HS-27A (cell line): ENCODE measurements around the gene CCDC13.

Source experiments
- DNase-seq: peaks from one replicate; pipeline ENCODE4 v3.0.0-alpha.2; 2012; ENCODE audit warnings: low read depth, missing footprints

CCDC13 gene

GRCh38 chr3:42799376-42799775 lies 26.3 kb upstream of the CCDC13 start:
- DNase-seq = no peak

GRCh38 chr3:42796332-42796885 lies 23.4 kb upstream of the CCDC13 start:
- no peak for DNase-seq

GRCh38 chr3:42795621-42796181 lies 22.6 kb upstream of the CCDC13 start:
- no peak for DNase-seq

GRCh38 chr3:42790714-42791229 lies 17.7 kb upstream of the CCDC13 start:
- no peak for DNase-seq

GRCh38 chr3:42786631-42787030 lies 13.6 kb upstream of the CCDC13 start:
- no peak for DNase-seq

- no peak for DNase-seq
These were observed 13.2 kb upstream of the CCDC13 start for GRCh38 chr3:42786212-42786611.

GRCh38 chr3:42780892-42781700 lies 8.0 kb upstream of the CCDC13 start:
- peak; percentile 43 for DNase-seq

GRCh38 chr3:42780398-42780797 lies 7.3 kb upstream of the CCDC13 start:
- no peak for DNase-seq

- DNase-seq = no peak
These were observed 5.6 kb upstream of the CCDC13 start for GRCh38 chr3:42778644-42779043.

GRCh38 chr3:42773409-42773751 lies 327 bp upstream of the CCDC13 start:
- no peak for DNase-seq

GRCh38 chr3:42771271-42771670 lies 1.8 kb downstream of the CCDC13 start:
- no peak for DNase-seq

- no peak for DNase-seq
These were observed 3.4 kb downstream of the CCDC13 start for GRCh38 chr3:42769477-42770131.

GRCh38 chr3:42764561-42765295 lies 8.3 kb downstream of the CCDC13 start:
- DNase-seq = no peak

- no peak for DNase-seq
These were observed 8.9 kb downstream of the CCDC13 start for GRCh38 chr3:42764115-42764514.

GRCh38 chr3:42763021-42763420 lies 10.0 kb downstream of the CCDC13 start:
- DNase-seq = no peak

- no peak for DNase-seq
These were observed 10.9 kb downstream of the CCDC13 start for GRCh38 chr3:42762046-42762724.

GRCh38 chr3:42758126-42758525 lies 14.9 kb downstream of the CCDC13 start:
- DNase-seq = no peak

GRCh38 chr3:42756681-42757213 lies 16.3 kb downstream of the CCDC13 start:
- DNase-seq = no peak

- DNase-seq = no peak
These were observed 17.1 kb downstream of the CCDC13 start for GRCh38 chr3:42755681-42756578.

- no peak for DNase-seq
These were observed 19.3 kb downstream of the CCDC13 start for GRCh38 chr3:42753757-42754156.
